NT2/D1 (cell line): ENCODE measurements around the gene DEDD.

Source experiments
- SUZ12 ChIP-seq: IDR thresholded peaks from 2 replicates; pipeline ENCODE4 v1.6.1; 2011; ENCODE audit not compliant: insufficient read length, insufficient read depth; ENCODE audit errors: extremely low read depth
- YY1 ChIP-seq: IDR thresholded peaks from 2 replicates; pipeline ENCODE4 v1.6.1; 2011; ENCODE audit not compliant: insufficient read length, insufficient read depth
- ZNF274 ChIP-seq: IDR thresholded peaks from 2 replicates; pipeline ENCODE4 v1.6.1; 2011; ENCODE audit warnings: mild to moderate bottlenecking, low read depth, low read length

GRCh38 chr1:161083748-161084596 is 48.5 kb downstream of the DEDD start:
- TF ChIP-seq YY1 (no peak), ZNF274 (no peak), SUZ12 (no peak)
